Smooth muscle cell (in vitro differentiated cells): ENCODE data around the gene IER3. TPM values are rescaled to one million over a fixed set of nuclear protein-coding genes. Genes with fewer than 3 reads are reported as not detected.

Source experiments
- DNase-seq: peaks from one replicate; lab custom pipeline; 2025; ENCODE audit not compliant: unreplicated experiment; lab: John Stamatoyannopoulos, UW
- H2AFZ ChIP-seq: fragments of 200-600 bp; sonication (generic); 2 replicates; pipeline ENCODE4 v1.6.0; 2016; ENCODE audit warnings: antibody characterized with exemption, low read depth, mild to moderate bottlenecking
- H3F3A ChIP-seq: fragments of 200-600 bp; sonication (generic); 2 replicates; pipeline ENCODE4 v1.6.0; 2017; ENCODE audit warnings: antibody characterized with exemption, low read depth
- H3K27ac ChIP-seq: fragments of 200-600 bp; sonication (generic); 2 replicates; pipeline ENCODE4 v1.5.1; 2016; ENCODE audit warnings: low read depth, mild to moderate bottlenecking
- H3K27me3 ChIP-seq: fragments of 200-600 bp; sonication (generic); 2 replicates; pipeline ENCODE4 v1.6.1; 2016; ENCODE audit warnings: low read depth, mild to moderate bottlenecking
- H3K36me3 ChIP-seq: fragments of 200-600 bp; sonication (generic); 2 replicates; pipeline ENCODE4 v1.5.1; 2016; ENCODE audit warnings: low read depth
- H3K4me1 ChIP-seq: fragments of 200-600 bp; sonication (generic); 2 replicates; pipeline ENCODE4 v1.5.1; 2016; ENCODE audit warnings: low read depth
- H3K4me2 ChIP-seq: fragments of 200-600 bp; sonication (generic); 2 replicates; pipeline ENCODE4 v1.6.0; 2016; ENCODE audit warnings: mild to moderate bottlenecking
- H3K4me3 ChIP-seq: fragments of 200-600 bp; sonication (generic); 2 replicates; pipeline ENCODE4 v1.5.1; 2016; ENCODE audit warnings: mild to moderate bottlenecking
- H3K79me2 ChIP-seq: fragments of 200-600 bp; sonication (generic); 2 replicates; pipeline ENCODE4 v1.6.0; 2016; ENCODE audit warnings: low read depth, mild to moderate bottlenecking
- H3K9ac ChIP-seq: fragments of 200-600 bp; sonication (generic); 2 replicates; pipeline ENCODE4 v1.6.0; 2016; ENCODE audit warnings: low read depth
- H3K9me3 ChIP-seq: fragments of 200-600 bp; sonication (generic); replicated peaks from 2 replicates; pipeline ENCODE4 v1.5.1; 2016; ENCODE audit warnings: low read depth
- H4K20me1 ChIP-seq: fragments of 200-600 bp; sonication (generic); 2 replicates; pipeline ENCODE4 v1.6.0; 2016; ENCODE audit warnings: low read depth
- WGBS: methylation state at CpG from one replicate; pipeline ENCODE4 v1.1.7; 2016; ENCODE audit warnings: low lambda C conversion rate; 5-methylcytosine and 5-hydroxymethylcytosine counted together
- polyA plus RNA-seq: library from polyadenylated mRNA; unstranded; fragments of >200 nt; fragmentation: Nextera tagmentation; extraction: Ambion mirVana; gene quantifications from 2 replicates; pipeline ENCODE4 v1.2.1, GENCODE V29; 2016
- total RNA-seq: library from RNA; depleted of rRNA; stranded (reverse); fragments of >200 nt; gene quantifications from 2 replicates; pipeline ENCODE4 v1.2.3, GENCODE V29; 2014
- TF ChIP-seq, protein P1 (sequence below): fragments of 200-600 bp; sonication (generic); IDR thresholded peaks from 2 replicates; pipeline ENCODE4 v1.5.1; 2017; ENCODE audit warnings: borderline replicate concordance, mild to moderate bottlenecking, antibody characterized with exemption; ENCODE audit not compliant: insufficient read depth, poor library complexity, severe bottlenecking

Gene IER3
- total and polyA plus RNA-seq, 2 experiments from 2014 or later: 736 to 811 TPM

DNA sequence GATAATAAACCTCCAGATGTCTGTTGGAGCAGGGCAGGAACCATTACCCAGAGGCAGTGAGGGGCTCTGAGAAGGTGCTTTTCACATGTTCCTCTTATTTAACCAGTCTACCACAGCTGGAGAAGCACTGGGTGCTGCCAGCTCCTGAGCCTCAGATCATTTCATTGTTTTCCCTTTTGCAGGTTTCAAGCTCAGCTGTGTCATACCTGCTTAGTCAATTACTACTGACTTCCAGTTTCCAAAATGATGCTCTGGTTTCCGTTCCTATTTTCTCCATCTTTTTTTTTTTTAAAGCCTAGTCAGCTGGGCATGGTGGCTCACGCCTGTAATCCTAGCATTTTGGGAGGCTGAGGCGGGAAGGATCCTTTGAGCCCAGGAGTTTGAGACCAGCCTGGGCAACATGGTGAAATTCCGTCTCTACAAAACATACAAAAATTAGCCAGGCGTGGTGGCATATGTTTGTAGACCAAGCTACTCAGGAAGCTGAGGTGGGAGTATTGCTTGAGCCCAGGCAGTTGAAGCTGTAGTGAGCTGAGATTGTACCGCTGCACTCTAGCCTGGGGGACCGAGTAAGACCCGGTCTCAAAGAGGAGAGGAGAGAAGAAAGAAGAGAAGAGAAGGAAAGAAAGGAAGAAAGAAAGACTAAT, 8.6 kb downstream of the IER3 start:
- H3K27ac ChIP-seq: no peak overlapping the region
- peaks cover 19% of the 10 kb centered on the region for H3K36me3 ChIP-seq
- H3K4me3 ChIP-seq: no peak overlapping the region
- H2AFZ ChIP-seq: no peak overlapping the region
- WGBS: 97% methylated on average over 8 of the region's 8 CpGs
- no peak for DNase-seq
- H3K4me2 ChIP-seq: no peak overlapping the region
- TF ChIP-seq, protein P1, sequence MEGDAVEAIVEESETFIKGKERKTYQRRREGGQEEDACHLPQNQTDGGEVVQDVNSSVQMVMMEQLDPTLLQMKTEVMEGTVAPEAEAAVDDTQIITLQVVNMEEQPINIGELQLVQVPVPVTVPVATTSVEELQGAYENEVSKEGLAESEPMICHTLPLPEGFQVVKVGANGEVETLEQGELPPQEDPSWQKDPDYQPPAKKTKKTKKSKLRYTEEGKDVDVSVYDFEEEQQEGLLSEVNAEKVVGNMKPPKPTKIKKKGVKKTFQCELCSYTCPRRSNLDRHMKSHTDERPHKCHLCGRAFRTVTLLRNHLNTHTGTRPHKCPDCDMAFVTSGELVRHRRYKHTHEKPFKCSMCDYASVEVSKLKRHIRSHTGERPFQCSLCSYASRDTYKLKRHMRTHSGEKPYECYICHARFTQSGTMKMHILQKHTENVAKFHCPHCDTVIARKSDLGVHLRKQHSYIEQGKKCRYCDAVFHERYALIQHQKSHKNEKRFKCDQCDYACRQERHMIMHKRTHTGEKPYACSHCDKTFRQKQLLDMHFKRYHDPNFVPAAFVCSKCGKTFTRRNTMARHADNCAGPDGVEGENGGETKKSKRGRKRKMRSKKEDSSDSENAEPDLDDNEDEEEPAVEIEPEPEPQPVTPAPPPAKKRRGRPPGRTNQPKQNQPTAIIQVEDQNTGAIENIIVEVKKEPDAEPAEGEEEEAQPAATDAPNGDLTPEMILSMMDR: no peak
- peaks cover 42% of the 10 kb centered on the region for H3K79me2 ChIP-seq
- H3K27me3 ChIP-seq: no peaks in the 10 kb centered on the region
- H3K9ac ChIP-seq: no peak overlapping the region
- H3F3A ChIP-seq: peaks cover 25% of the 10 kb centered on the region
- H4K20me1 ChIP-seq: peaks cover 72% of the 10 kb centered on the region
- no peaks in the 10 kb centered on the region for H3K4me1 ChIP-seq
- no peaks in the 10 kb centered on the region for H3K9me3 ChIP-seq

GRCh38 chr6:30732237-30732943, 12.0 kb downstream of the IER3 start:
- Histone ChIP-seq H3K4me2 (no peak overlapping the region), H3K9ac (no peak overlapping the region), H3K27ac (no peak overlapping the region), H3K36me3 (peaks cover 13% of the 10 kb centered on the region), H3K4me1 (no peaks in the 10 kb centered on the region), H4K20me1 (peaks cover 53% of the 10 kb centered on the region), H2AFZ (no peak overlapping the region), H3K79me2 (peaks cover 18% of the 10 kb centered on the region), H3K9me3 (no peaks in the 10 kb centered on the region), H3K27me3 (no peaks in the 10 kb centered on the region), H3K4me3 (no peak overlapping the region), H3F3A (peaks cover 47% of the 10 kb centered on the region)
- 98% methylated on average over 12 of the region's 12 CpGs for whole genome bisulfite sequencing
- TF ChIP-seq, protein P1: no peak
- DNase-seq: no peak

DNA sequence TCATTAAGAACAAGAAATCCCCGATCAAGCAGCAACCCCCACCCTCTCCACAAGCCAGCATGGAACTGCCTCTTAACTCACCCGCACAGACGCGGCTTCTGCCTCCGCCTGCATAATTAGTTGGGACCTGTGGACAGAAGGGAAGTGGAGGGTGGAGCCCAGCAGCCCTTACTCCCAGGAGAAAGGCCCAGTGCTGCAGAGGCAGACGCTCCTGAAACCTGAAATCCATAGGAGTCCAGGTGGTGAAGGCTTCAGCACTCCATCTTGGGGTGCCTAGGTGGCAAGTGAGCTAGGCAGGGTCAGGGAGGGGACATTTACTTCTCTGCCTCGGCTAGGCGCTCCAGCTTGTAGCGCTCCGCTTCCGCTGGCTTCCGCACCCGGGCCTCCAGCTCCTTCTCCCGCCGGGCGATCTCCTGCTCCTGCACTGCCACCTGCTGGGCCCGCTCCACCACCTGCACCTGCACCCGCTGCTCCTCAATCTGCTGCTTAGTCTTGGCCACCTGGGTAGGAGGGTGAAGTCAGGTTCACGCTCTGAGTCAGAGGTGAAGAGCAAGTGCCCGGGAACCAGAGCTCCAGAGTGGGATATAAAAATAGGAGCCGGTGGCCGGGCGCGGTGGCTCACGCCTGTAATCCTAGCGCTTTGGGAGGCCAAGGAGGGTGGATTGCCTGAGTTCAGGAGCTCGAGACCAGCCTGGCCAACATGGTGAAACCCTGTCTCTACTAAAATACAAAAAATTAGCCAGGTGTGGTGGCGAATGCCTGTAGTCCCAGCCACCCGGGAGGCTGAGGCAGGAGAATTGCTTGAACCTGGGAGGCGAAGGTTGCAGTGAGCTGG, 13.5 kb downstream of the IER3 start:
- no peak for DNase-seq
- peaks cover 60% of the 10 kb centered on the region for H3F3A ChIP-seq
- H2AFZ ChIP-seq: no peak overlapping the region
- no peak overlapping the region for H3K9ac ChIP-seq
- peaks cover 53% of the 10 kb centered on the region for H4K20me1 ChIP-seq
- no peaks in the 10 kb centered on the region for H3K27me3 ChIP-seq
- TF ChIP-seq, protein P1: peak; percentile 41
- no peaks in the 10 kb centered on the region for H3K9me3 ChIP-seq
- no peak overlapping the region for H3K4me3 ChIP-seq
- no peak overlapping the region for H3K4me2 ChIP-seq
- H3K4me1 ChIP-seq: no peaks in the 10 kb centered on the region
- H3K36me3 ChIP-seq: peaks cover 10% of the 10 kb centered on the region
- WGBS: 80% methylated on average over 30 of the region's 30 CpGs
- peaks cover 12% of the 10 kb centered on the region for H3K79me2 ChIP-seq
- no peak overlapping the region for H3K27ac ChIP-seq
